ENCODE data around the gene ULBP2. TPM values are rescaled to one million over a fixed set of nuclear protein-coding genes. Genes with fewer than 3 reads are reported as not detected.

ULBP2 gene
- total and polyA plus RNA-seq, 2 of the 8 experiments (the other 6 are each of a cell fraction or from before 2014, with no cell fraction given) = 0.05 TPM; not detected in 1

GRCh38 chr6:149960488-149960887 is 18.7 kb downstream of the ULBP2 start:
- H2BK15ac ChIP-seq (ENCODE audit: low read length) = no peak overlapping the region
- H3K36me3 ChIP-seq (ENCODE audit: control insufficient read depth in 2 of 4, insufficient read depth in 4 of 4, low read length in 3 of 4) = no peaks in the 10 kb centered on the region
- H3K56ac ChIP-seq (replicated peaks; ENCODE audit: insufficient read length, low read depth, low read length) = no peak overlapping the region
- no peak overlapping the region for H2BK20ac ChIP-seq (ENCODE audit: low read length)
- FAIRE-seq (no peak), DNase-seq (ENCODE audit: low read depth in 1 of 2, low spot score in 2 of 2) (peak in 1 of 2 experiments; percentile 31)
- H4K5ac ChIP-seq (ENCODE audit: insufficient read length, low read depth, low read length) = no peak overlapping the region
- no peak overlapping the region for H2BK12ac ChIP-seq (ENCODE audit: low read depth, low read length)
- peaks cover 2 to 6% of the 10 kb centered on the region in 2 experiments for H4K20me1 ChIP-seq (replicated peaks in 1 of 2; ENCODE audit: control insufficient read depth in 1 of 2, insufficient read depth in 2 of 2, low read length in 2 of 2)
- no peaks in the 10 kb centered on the region for H3K79me2 ChIP-seq (ENCODE audit: control insufficient read depth in 1 of 2, insufficient read depth in 2 of 2, low read length in 2 of 2)
- H3K23me2 ChIP-seq (ENCODE audit: low read depth, low read length) = peaks cover 9% of the 10 kb centered on the region; the same call in 1 of the 2 replicates
- CTCF ChIA-PET (ENCODE audit: partially characterized antibody) = interaction anchor here (0.9 to 2.3 kb wide), 5 partner anchors 8 to 124 kb away, joined by 3 to 11 read pairs (median 5); no protein-coding TSS in a partner anchor
- no peak overlapping the region for H2BK5ac ChIP-seq (ENCODE audit: low read depth, low read length)
- peaks cover 0 to 17% (median 14%) of the 10 kb centered on the region in 4 experiments; a peak in 5 of 7 replicates for H3K4me1 ChIP-seq (replicated peaks in 1 of 4; ENCODE audit: control insufficient read depth in 3 of 4, insufficient read depth in 4 of 4, low read length in 3 of 4)
- H3K9me3 ChIP-seq (ENCODE audit: insufficient read depth in 2 of 2, low read depth in 1 of 2, low read length in 1 of 2) = no peaks in the 10 kb centered on the region
- POLR2A ChIA-PET (ENCODE audit: partially characterized antibody) = no interaction called here
- H4K8ac ChIP-seq (ENCODE audit: extremely low read depth, insufficient read depth, low read length) = no peak overlapping the region; the same call in 1 of the 2 replicates
- no peak overlapping the region for H3K4me2 ChIP-seq (ENCODE audit: insufficient read depth in 1 of 2, low read depth in 2 of 2, low read length in 2 of 2)
- no peak overlapping the region for H2BK120ac ChIP-seq (replicated peaks; ENCODE audit: low read depth, low read length)
- H3K9ac ChIP-seq (replicated peaks in 1 of 4; ENCODE audit: extremely low read depth in 1 of 4, low read depth in 3 of 4, low read length in 3 of 4) = no peak overlapping the region
- H3K23ac ChIP-seq (ENCODE audit: insufficient read length) = no peak overlapping the region
- H3K79me1 ChIP-seq (ENCODE audit: low read depth, low read length) = no peaks in the 10 kb centered on the region
- TF ChIP-seq RBBP5 (IDR thresholded peaks at IDR 0.05; ENCODE audit: borderline replicate concordance, low read depth, low read length) = no peak
- no peak for TF ChIP-seq KDM4A (IDR thresholded peaks at IDR 0.05; ENCODE audit: low read depth, low read length, severe bottlenecking)
- TF ChIP-seq CBX8 (IDR thresholded peaks at IDR 0.05; ENCODE audit: borderline replicate concordance, low read depth, low read length) = no peak
- no peak for TF ChIP-seq TBP (IDR thresholded peaks at IDR 0.05; ENCODE audit: low read depth, low read length)
- H3K18ac ChIP-seq (ENCODE audit: extremely low read depth, low read length) = no peak overlapping the region
- WGBS, 2 experiments (ENCODE audit: extremely low coverage in 1 of 2, insufficient coverage in 1 of 2, insufficient read length in 1 of 2, insufficient replicate concordance in 2 of 2, low coverage in 1 of 2, low lambda C conversion rate in 2 of 2, missing lambda C conversion rate in 1 of 2) = 93% methylated on average over 6 of the region's 6 CpGs; no CpG with 5 or more reads in 1 of the 2 experiments
- H3K4ac ChIP-seq (replicated peaks; ENCODE audit: insufficient read length, low read depth, low read length) = no peak overlapping the region
- H3K14ac ChIP-seq (ENCODE audit: insufficient read length) = no peak overlapping the region
- H3K4me3 ChIP-seq (ENCODE audit: extremely low read depth in 1 of 4, insufficient read depth in 2 of 4, low read depth in 3 of 4, low read length in 4 of 4) = no peak overlapping the region
- no peak overlapping the region for H2AFZ ChIP-seq (ENCODE audit: low read length)
- no peak overlapping the region for H3K27ac ChIP-seq (ENCODE audit: low read depth, low read length)
- H2AK5ac ChIP-seq (ENCODE audit: low read depth, low read length) = no peak overlapping the region
- no peak overlapping the region for H4K91ac ChIP-seq (replicated peaks; ENCODE audit: insufficient read length, low read length)
- H3K27me3 ChIP-seq (replicated peaks in 1 of 4; ENCODE audit: control insufficient read depth in 3 of 4, extremely low read depth in 1 of 4, insufficient read depth in 3 of 4, low read length in 3 of 4) = peaks cover 36 to 80% (median 62%) of the 10 kb centered on the region in 4 experiments

Measured in H1 (cell line).